ENCODE data around the gene MAP2K2.

- no peak for TF ChIP-seq ZNF24 (tag by site-specific recombination; IDR thresholded peaks at IDR 0.05)
- TF ChIP-seq MZF1 (tag by site-specific recombination; IDR thresholded peaks at IDR 0.05; ENCODE audit: borderline replicate concordance), result no peak
- TF ChIP-seq ZBTB48 (tag by site-specific recombination; IDR thresholded peaks at IDR 0.05), result no peak
Observed at GRCh38 chr19:4113398-4114088, 10.4 kb downstream of the MAP2K2 start.

All from HEK293 (cell line).